ENCODE data around the gene UMODL1.

DNA sequence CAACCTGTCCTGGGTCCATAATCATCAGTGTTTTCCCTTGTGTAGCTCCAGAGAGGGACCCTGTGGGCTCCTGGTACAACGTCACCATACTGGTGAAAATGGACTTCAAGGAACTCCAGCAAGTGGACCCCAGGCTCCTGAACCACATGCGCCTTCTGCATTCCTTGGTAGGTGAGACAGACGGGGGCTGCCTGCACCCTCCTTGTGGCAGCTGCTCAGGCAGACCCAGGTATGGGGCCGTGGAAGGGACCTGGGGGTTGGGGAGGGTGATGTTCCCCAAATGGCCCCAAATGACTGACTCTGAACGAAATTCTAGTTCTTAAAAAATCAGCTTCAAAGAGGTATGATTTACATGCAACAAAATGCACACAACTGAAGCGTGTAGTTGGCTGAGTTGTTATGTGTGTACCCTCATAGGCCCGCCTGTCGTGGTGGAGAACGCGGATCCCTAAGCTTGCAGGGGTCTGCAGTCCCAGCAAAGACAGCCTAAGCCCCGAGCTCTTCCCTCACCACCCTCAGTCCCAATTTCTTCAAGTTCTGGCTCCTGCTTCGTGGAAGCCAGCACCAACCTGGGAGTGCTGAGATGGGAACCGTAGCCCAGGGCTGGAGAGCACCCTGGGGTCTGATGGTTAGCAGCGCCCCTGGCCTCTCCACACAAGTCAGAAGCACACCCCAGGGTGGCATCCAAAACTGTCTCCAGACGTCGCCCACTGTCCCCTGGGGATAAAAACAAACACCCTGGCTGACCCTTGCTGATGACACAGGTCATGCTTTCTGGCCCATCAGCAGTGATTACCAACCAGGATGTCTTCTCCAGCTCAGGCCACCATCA, 14.3 kb downstream of the UMODL1 start:
- TF ChIP-seq, protein P1, sequence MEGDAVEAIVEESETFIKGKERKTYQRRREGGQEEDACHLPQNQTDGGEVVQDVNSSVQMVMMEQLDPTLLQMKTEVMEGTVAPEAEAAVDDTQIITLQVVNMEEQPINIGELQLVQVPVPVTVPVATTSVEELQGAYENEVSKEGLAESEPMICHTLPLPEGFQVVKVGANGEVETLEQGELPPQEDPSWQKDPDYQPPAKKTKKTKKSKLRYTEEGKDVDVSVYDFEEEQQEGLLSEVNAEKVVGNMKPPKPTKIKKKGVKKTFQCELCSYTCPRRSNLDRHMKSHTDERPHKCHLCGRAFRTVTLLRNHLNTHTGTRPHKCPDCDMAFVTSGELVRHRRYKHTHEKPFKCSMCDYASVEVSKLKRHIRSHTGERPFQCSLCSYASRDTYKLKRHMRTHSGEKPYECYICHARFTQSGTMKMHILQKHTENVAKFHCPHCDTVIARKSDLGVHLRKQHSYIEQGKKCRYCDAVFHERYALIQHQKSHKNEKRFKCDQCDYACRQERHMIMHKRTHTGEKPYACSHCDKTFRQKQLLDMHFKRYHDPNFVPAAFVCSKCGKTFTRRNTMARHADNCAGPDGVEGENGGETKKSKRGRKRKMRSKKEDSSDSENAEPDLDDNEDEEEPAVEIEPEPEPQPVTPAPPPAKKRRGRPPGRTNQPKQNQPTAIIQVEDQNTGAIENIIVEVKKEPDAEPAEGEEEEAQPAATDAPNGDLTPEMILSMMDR (conservative IDR thresholded peaks at IDR 0.05 in 1 of 2, IDR thresholded peaks at IDR 0.05 in 1 of 2; ENCODE audit: low read depth in 1 of 2, low read length in 2 of 2), result no peak
- TF ChIP-seq EZH2 (IDR thresholded peaks at IDR 0.05; ENCODE audit: low read length, missing control alignments), result no peak

Measured in fibroblast of lung (primary cell).